K562 (cell line): ENCODE data around the gene FRMD1. TPM values are rescaled to one million over a fixed set of nuclear protein-coding genes. Genes with fewer than 3 reads are reported as not detected.

Source experiments
- ATAC-seq: fragments of 200-7000 bp; cut with Tn5 transposase; 3 replicates; pipeline ENCODE4 v1.9.1; 2020; ENCODE audit warnings: moderate library complexity
- BruUV-seq: library from RNA; stranded (reverse); fragments of 400-500 nt; replicated peaks from 2 replicates; lab custom pipeline; 2021; lab: Mats Ljungman, UMichigan
- CTCF ChIA-PET: fragments of 300-600 bp; formaldehyde crosslinking; extraction: SDS; loops from one replicate; lab custom pipeline; 2021; ENCODE audit warnings: low intra/inter-chr PET ratio; lab: Yijun Ruan, JAX
- POLR2A ChIA-PET: fragments of 300-600, 350-650 bp; sonication (Branson Sonifier 250); formaldehyde crosslinking; extraction: SDS; loops from one replicate; lab custom pipeline; 2021; ENCODE audit warnings: antibody characterized with exemption, inconsistent platforms; lab: Yijun Ruan, JAX
- DNase-seq, 4 experiments: peaks; one replicate each; pipeline versions ENCODE4 v3.0.0 to v3.0.0-alpha.2; 2011 to 2018; ENCODE audit warnings: low spot score in 3 of 4, mixed read lengths in 3 of 4; ENCODE audit errors: extremely low read depth in 1 of 4
- FAIRE-seq: peaks from 2 replicates; lab custom pipeline; 2011; peaks lifted over from hg19 to GRCh38; lab: Jason Lieb, UNC
- H2AFZ ChIP-seq: 2 replicates; pipeline ENCODE4 v1.6.0; 2011; ENCODE audit warnings: low read depth, low read length, control low read depth, inconsistent platforms
- H3K27ac ChIP-seq: fragments of 200-600 bp; 3 replicates; pipeline ENCODE4 v1.8.0; 2011; ENCODE audit warnings: low read depth, mild to moderate bottlenecking, control low read depth, inconsistent platforms, low read length, moderate library complexity, mixed read lengths; ENCODE audit errors: extremely low read depth
- H3K27me3 ChIP-seq, 2 experiments: fragments of 300-600 bp in 1 of 2; 2 replicates in 1 of 2; 3 replicates in 1 of 2; pipeline versions ENCODE4 v1.6.0 to v1.8.0; 2011; ENCODE audit warnings: inconsistent platforms in 2 of 2, low read length in 2 of 2, mild to moderate bottlenecking in 1 of 2, mixed read lengths in 1 of 2, moderate library complexity in 1 of 2; ENCODE audit not compliant: control insufficient read depth in 2 of 2, insufficient read depth in 2 of 2
- H3K36me3 ChIP-seq: fragments of 300-600 bp; 3 replicates; pipeline ENCODE4 v1.8.0; 2011; ENCODE audit warnings: mild to moderate bottlenecking, low read length, inconsistent platforms; ENCODE audit not compliant: control insufficient read depth, insufficient read depth
- H3K4me1 ChIP-seq, 2 experiments: fragments of 200-600 bp in 1 of 2; replicated peaks in 1 of 2; 2 replicates in 1 of 2; 3 replicates in 1 of 2; pipeline versions ENCODE4 v1.5.1 to v1.8.0; 2011; ENCODE audit warnings: inconsistent platforms in 2 of 2, low read length in 2 of 2, mild to moderate bottlenecking in 1 of 2, mixed read lengths in 1 of 2, moderate library complexity in 1 of 2; ENCODE audit not compliant: control insufficient read depth in 2 of 2, insufficient read depth in 2 of 2
- H3K4me2 ChIP-seq: 2 replicates; pipeline ENCODE4 v1.6.1; 2011; ENCODE audit warnings: low read length, control low read depth, inconsistent platforms, mixed read lengths; ENCODE audit not compliant: insufficient read depth
- H3K4me3 ChIP-seq: fragments of 200-600 bp; sonication (generic), shearing (Covaris generic); 2 replicates; pipeline ENCODE4 v1.5.1; 2016; ENCODE audit warnings: control low read depth, inconsistent platforms
- H3K79me2 ChIP-seq: fragments of 200-600 bp; 3 replicates; pipeline ENCODE4 v1.8.0; 2011; ENCODE audit warnings: low read length, inconsistent platforms; ENCODE audit not compliant: control insufficient read depth, insufficient read depth
- H3K9ac ChIP-seq, 2 experiments: 2 replicates each; pipeline versions ENCODE4 v1.6.0 to v1.6.1; 2011; ENCODE audit warnings: low read depth in 2 of 2, low read length in 2 of 2, control low read depth in 1 of 2, inconsistent platforms in 1 of 2, mild to moderate bottlenecking in 1 of 2, mixed read lengths in 1 of 2; ENCODE audit not compliant: insufficient read depth in 1 of 2
- H3K9me1 ChIP-seq: one replicate; pipeline ENCODE4 v1.6.0; 2011; ENCODE audit warnings: inconsistent platforms, mild to moderate bottlenecking, low read length, moderate library complexity; ENCODE audit not compliant: control insufficient read depth, insufficient read depth
- H3K9me3 ChIP-seq: replicated peaks from 2 replicates; pipeline ENCODE4 v1.5.1; 2011; ENCODE audit warnings: low read depth, low read length, inconsistent platforms; ENCODE audit not compliant: control insufficient read depth, insufficient read depth
- H4K20me1 ChIP-seq: replicated peaks from 2 replicates; pipeline ENCODE4 v1.6.1; 2011; ENCODE audit warnings: low read length, inconsistent platforms, mixed read lengths; ENCODE audit not compliant: control insufficient read depth, insufficient read depth
- CBX8 ChIP-seq: fragments of 200-600 bp; sonication (generic); IDR thresholded peaks from 2 replicates; pipeline ENCODE4 v1.6.1; 2012; ENCODE audit warnings: borderline replicate concordance, mixed run types, low read depth, mild to moderate bottlenecking, moderate library complexity, mixed read lengths, low read length, control low read depth, inconsistent platforms; ENCODE audit not compliant: poor library complexity, severe bottlenecking; ENCODE audit errors: extremely low read depth
- TCF3 ChIP-seq: sonication (generic); formaldehyde crosslinking; IDR thresholded peaks from 2 replicates; pipeline ENCODE4 v1.4.0; 2020; ENCODE audit warnings: mild to moderate bottlenecking, missing genetic modification reagents
- ZNF12 ChIP-seq: sonication (generic); formaldehyde crosslinking; IDR thresholded peaks from 2 replicates; pipeline ENCODE4 v1.4.0; 2020; ENCODE audit warnings: mild to moderate bottlenecking, missing genetic modification reagents
- WGBS: fragments of 100-300 bp; shearing (Covaris generic); methylation state at CpG from one replicate; pipeline ENCODE4 v1.1.6; 2016; ENCODE audit warnings: low coverage, mixed read lengths; ENCODE audit not compliant: insufficient coverage; ENCODE audit errors: missing lambda C conversion rate; 5-methylcytosine and 5-hydroxymethylcytosine counted together
- in situ Hi-C: fragments of 300-500 bp; cut with MboI; formaldehyde crosslinking; loops from 4 replicates; pipeline ENCODE4 v1.15.0; 2018; ENCODE audit warnings: inconsistent platforms, mixed read lengths
- intact Hi-C: fragments of 100-400 bp; cut with micrococcal nuclease; formaldehyde crosslinking; loops from 2 replicates; pipeline ENCODE4 v1.14.2; 2022
- polyA plus RNA-seq, 8 experiments: library from polyadenylated mRNA; depleted of rRNA in 4 of 8; stranded (reverse) in 5 of 8; unstranded in 3 of 8; fragments of >200 nt; fragmentation: Nextera tagmentation in 2 of 8; fragmentation: Illumina TruSeq in 1 of 8; extraction: Ambion mirVana in 2 of 8; extraction: Trizol in 1 of 8; gene quantifications; 2 replicates each; pipeline versions ENCODE4 v1.2.1 to v1.2.3, GENCODE V29; 2011 to 2014; ENCODE audit warnings: inconsistent platforms in 1 of 8, missing spikeins in 1 of 8
- total RNA-seq, 7 experiments: library from RNA; depleted of rRNA in 6 of 7; stranded (reverse); fragments of >200 nt in 6 of 7; fragmentation: Illumina TruSeq in 2 of 7; extraction: Trizol in 2 of 7; gene quantifications; 2 replicates each; pipeline versions ENCODE4 v1.2.1 to v1.2.3, GENCODE V29; 2011 to 2021; ENCODE audit warnings: low replicate concordance in 1 of 7
- TF ChIP-seq, protein P1 (sequence below), 2 experiments: fragments of 450-650 bp in 1 of 2; sonication (generic) in 1 of 2; formaldehyde crosslinking in 1 of 2; IDR thresholded peaks in 1 of 2; conservative IDR thresholded peaks in 1 of 2; 2 replicates each; pipeline versions ENCODE4 v1.6.1 to v1.8.1; 2016 to 2023; ENCODE audit warnings: mild to moderate bottlenecking in 2 of 2, moderate library complexity in 2 of 2, inconsistent platforms in 1 of 2, missing genetic modification reagents in 1 of 2

FRMD1 gene
- total and polyA plus RNA-seq, 9 of the 15 experiments (the other 6 are each of a cell fraction or from before 2014, with no cell fraction given): 0.01 to 0.04 (median 0.01) TPM; not detected in 6

DNA sequence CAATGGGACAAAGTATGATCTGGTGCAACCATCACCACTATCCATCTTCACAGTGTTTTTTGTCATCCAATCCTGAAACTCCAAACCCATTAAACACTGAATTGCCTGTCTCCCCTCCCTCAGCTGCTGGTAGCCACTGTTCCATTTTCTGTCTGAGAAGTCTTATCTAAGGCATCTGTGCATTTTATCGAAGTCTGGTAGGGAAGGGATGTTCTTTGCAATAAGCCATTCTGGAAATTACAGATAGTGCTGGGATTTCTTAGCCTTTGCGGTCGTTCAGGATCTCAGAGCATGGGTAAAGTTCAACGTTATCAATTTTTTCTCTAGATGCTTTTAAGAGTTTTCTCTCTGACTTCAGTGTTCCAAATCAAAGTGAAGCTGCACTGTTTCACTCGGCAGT is 57.4 kb downstream of the FRMD1 start (continued):
- TF ChIP-seq ZNF12 (CRISPR knock-in tag) (no peak), TCF3 (CRISPR knock-in tag) (no peak)

DNA sequence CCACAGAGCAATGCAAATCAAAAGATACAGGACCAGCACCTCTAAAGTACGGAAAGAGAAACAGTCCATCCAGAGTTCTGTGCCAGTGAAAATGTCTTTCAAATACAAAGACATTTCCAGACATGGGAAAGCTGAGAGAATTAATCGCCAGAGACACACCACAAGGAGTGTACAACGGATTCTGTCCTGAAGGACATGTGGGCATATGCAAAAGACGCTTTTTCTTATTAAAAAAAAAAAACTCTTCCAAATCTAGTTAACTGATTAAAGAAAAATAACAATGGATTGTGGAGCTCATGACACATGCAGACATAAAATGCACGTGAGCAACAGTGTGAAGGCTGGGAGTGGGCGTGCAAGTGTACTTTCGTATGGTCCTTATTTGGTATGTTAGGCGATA is 58.8 kb downstream of the FRMD1 start:
- Histone ChIP-seq H3K4me1 (no peaks in the 10 kb centered on the region), H2AFZ (no peak overlapping the region), H3K9ac (no peak overlapping the region), H3K9me3 (no peaks in the 10 kb centered on the region), H3K4me3 (no peak overlapping the region), H3K4me2 (no peak overlapping the region)
- in situ Hi-C loops: no loop called here
- POLR2A ChIA-PET: interaction anchor here (0.5 to 0.6 kb wide), 3 partner anchors 293 to 1705 kb away, joined by 3 to 4 read pairs (median 3); no protein-coding TSS in a partner anchor
- under 1% methylated on average over 8 of the region's 8 CpGs for WGBS
- FAIRE-seq: no peak
- TF ChIP-seq, protein P1, sequence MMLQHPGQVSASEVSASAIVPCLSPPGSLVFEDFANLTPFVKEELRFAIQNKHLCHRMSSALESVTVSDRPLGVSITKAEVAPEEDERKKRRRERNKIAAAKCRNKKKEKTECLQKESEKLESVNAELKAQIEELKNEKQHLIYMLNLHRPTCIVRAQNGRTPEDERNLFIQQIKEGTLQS (IDR thresholded peaks at IDR 0.05): no peak
- TF ChIP-seq, protein P1 (CRISPR knock-in tag; conservative IDR thresholded peaks at IDR 0.05): no peak
- peak; percentile 54 for TF ChIP-seq CBX8
- TF ChIP-seq, all 486 proteins: peak for 1
- no peaks in the 10 kb centered on the region for H3K36me3 ChIP-seq
- CTCF ChIA-PET: no interaction called here
- no peaks in the 10 kb centered on the region for H3K79me2 ChIP-seq
- peaks cover 43 to 63% of the 10 kb centered on the region in 2 experiments for H3K27me3 ChIP-seq
- ATAC-seq (no peak), DNase-seq (no peak)
- H3K27ac ChIP-seq: no peak overlapping the region
- intact Hi-C loops: no loop called here
- H4K20me1 ChIP-seq: no peaks in the 10 kb centered on the region
- BruUV-seq: no TSS peak
- H3K9me1 ChIP-seq: no peaks in the 10 kb centered on the region
